ENCODE measurements around the gene TXNDC17.

GRCh38 chr17:6639586-6640535 lies 999 bp upstream of the TXNDC17 start:
- TF ChIP-seq EP300 (IDR thresholded peaks at IDR 0.05), result no peak
- TF ChIP-seq, protein P1, sequence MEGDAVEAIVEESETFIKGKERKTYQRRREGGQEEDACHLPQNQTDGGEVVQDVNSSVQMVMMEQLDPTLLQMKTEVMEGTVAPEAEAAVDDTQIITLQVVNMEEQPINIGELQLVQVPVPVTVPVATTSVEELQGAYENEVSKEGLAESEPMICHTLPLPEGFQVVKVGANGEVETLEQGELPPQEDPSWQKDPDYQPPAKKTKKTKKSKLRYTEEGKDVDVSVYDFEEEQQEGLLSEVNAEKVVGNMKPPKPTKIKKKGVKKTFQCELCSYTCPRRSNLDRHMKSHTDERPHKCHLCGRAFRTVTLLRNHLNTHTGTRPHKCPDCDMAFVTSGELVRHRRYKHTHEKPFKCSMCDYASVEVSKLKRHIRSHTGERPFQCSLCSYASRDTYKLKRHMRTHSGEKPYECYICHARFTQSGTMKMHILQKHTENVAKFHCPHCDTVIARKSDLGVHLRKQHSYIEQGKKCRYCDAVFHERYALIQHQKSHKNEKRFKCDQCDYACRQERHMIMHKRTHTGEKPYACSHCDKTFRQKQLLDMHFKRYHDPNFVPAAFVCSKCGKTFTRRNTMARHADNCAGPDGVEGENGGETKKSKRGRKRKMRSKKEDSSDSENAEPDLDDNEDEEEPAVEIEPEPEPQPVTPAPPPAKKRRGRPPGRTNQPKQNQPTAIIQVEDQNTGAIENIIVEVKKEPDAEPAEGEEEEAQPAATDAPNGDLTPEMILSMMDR (IDR thresholded peaks at IDR 0.05), result no peak
- TF ChIP-seq POLR2A (IDR thresholded peaks at IDR 0.05), result no peak

Data from tibial nerve (tissue), 4 donors.